GM12872 (cell line): ENCODE results near the gene RAX2.

ENCODE experiments used
- CTCF ChIP-seq: IDR thresholded peaks from 3 replicates; pipeline ENCODE4 v1.5.1; 2011; ENCODE audit warnings: low read depth, mild to moderate bottlenecking, low read length, moderate library complexity; ENCODE audit not compliant: insufficient read depth

The RAX2 gene

GRCh38 chr19:3781603-3782002 is 9.6 kb upstream of the RAX2 start:
- no peak for TF ChIP-seq CTCF

- TF ChIP-seq CTCF = no peak
Observed at GRCh38 chr19:3780786-3781304, 8.8 kb upstream of the RAX2 start.

DNA sequence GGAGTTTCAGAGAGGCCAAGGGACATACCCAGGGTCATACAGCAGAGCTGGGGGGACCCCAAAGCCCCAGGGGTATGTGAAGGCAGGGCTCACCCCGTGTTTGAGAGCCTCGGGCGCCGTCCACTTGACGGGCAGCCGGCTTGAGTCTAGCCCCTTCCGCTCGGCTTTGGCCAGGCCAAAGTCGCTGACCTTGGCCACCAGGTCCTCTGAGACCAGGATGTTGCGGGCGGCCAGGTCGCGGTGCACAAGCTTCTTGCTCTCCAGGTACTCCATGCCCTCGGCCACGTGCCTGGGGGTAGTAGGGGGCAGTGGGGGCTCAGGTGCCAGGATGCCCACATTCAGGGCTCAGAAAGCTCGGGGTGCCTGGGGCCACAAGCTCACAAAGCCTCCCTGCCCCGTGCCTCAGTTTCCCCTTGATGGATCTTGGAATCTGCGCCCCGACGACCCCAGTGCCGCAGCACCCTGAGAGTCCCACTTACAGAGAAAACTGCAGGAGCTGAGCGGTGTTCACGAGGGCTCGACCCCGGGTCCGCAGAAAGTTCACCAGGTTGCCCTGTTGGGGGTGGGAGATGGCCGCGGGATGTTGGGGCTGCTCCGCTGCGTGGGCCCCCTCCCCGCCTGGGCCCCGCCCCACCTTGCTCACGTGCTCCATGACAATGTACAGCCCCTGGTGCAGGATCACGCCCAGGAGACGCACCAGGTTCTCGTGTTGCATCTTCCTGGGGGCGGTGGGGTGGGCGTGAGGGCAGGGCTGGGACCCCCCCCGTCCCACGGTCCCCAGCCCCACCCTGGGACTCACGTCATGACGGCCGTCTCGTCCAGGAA is 7.1 kb upstream of the RAX2 start:
- TF ChIP-seq CTCF = no peak

DNA sequence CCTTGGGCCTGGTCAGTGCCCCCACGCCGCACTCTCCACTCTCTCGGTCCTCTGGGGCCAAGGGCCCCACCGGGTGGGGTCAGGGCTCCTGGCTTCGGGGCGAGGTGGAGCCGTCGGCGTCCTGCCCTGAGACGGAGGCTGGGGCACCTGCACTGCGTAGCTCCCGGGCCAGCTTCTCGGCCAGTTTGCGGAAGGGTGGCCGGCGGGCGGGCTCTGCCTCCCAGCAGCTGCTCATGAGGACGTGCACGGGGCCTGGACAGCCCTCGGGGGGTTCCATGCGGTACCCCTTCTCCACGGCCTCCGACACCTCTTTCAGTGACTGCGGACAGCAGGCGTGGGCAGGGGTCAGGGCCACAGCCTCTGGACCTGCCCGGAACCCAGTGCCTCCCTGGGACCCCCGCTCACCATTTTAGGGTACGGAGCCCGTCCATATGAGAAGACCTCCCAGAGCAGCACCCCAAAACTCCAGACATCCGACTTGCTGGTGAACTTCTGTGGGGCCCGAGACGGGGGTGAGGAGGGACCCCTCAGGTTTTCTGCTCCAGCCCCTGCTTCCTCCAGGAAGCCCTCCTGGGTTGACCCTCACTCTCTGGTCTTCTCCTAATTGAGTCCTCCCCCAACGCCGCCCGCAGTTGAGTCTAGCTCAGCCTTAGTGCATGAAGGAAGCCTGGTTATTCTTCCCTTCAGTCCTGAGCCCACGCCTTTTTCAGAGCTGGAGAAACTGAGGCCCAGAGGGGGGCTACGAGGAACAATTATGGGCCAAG is 6.3 kb upstream of the RAX2 start:
- no peak for TF ChIP-seq CTCF

DNA sequence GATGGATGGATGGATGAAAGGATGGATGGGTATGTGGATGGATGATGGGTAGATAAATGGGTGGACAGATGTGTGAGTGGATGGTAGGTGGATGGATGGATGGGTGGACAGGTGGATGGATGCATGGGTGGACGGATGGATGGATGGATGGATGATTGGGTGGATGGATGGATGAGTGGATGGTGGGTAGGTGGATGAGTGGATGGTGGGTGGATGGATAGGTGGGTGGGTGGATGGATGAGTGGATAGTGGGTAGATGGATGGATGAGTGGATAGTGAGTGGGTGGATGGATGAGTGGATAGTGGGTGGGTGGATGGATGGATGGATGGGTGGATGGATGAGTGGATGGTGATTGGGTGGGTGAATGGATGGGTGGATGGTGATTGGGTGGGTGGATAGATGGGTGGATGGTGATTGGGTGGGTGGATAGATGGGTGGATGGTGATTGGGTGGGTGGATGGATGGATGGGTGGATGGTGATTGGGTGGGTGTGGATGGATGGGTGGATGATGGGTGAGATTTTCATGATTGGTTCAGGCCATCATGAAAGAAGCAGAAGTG is 4.5 kb upstream of the RAX2 start:
- TF ChIP-seq CTCF = no peak

GRCh38 chr19:3775831-3776230 is 3.8 kb upstream of the RAX2 start:
- TF ChIP-seq CTCF = no peak

DNA sequence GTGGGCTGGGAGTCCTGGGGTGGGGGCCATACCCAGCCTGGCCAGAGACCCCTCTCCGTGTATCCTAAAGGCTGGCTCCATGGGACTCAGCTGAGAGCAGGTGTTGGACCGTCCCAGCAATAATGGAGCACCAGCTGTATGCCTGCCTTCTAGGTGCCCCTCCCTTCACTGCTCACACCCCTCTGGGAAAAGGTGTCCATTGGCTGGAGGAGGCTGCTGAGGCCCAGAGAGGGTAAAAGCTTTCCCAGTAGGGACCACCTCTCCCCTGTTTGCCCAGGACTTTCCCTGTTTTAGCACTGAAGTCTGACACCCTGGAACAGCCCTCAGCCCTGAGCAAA is 3.3 kb upstream of the RAX2 start:
- TF ChIP-seq CTCF = no peak
